HuH-7.5 (cell line): ENCODE measurements around the gene NDUFA11.
A peak's percentile ranks its signal among the peaks of the same experiment; 100 is the strongest.

Source experiments
- DNase-seq: peaks from one replicate; pipeline ENCODE4 v3.0.0; 2011; ENCODE audit warnings: low spot score

Gene NDUFA11

GRCh38 chr19:5903624-5904351, at the start of gene NDUFA11:
Gene NDUFA11 (minus strand): TSS chr19:5903790. CDS start chr19:5903708, 82 bp downstream.
- DNase-seq, result peak; percentile 96

DNA sequence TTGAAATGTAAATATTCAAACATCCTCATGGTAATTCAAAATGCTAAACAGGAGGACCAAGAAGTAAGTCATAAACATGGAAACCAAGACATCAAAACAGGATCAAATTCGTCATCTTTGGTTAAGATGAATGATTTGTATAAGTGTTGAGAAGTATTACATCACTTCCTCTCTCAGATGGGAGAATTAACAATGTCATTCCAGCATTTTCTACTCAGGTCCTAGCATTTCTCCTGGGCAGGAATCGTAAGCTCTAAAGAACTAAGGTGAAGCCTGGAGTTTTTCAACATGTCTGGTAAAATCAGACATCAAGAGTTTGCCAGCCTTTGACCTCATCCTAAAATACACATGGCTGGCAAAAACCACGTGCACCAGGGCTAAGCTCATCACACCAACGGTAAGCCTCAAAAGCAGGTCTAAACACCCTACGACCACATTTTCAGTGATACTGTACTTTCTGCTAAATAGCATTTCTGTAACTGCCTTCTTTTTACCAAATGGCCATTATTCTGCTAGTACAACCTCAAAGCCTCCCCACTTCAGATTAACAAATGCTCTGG, 49.5 kb upstream of the NDUFA11 start:
- no peak for DNase-seq

DNA sequence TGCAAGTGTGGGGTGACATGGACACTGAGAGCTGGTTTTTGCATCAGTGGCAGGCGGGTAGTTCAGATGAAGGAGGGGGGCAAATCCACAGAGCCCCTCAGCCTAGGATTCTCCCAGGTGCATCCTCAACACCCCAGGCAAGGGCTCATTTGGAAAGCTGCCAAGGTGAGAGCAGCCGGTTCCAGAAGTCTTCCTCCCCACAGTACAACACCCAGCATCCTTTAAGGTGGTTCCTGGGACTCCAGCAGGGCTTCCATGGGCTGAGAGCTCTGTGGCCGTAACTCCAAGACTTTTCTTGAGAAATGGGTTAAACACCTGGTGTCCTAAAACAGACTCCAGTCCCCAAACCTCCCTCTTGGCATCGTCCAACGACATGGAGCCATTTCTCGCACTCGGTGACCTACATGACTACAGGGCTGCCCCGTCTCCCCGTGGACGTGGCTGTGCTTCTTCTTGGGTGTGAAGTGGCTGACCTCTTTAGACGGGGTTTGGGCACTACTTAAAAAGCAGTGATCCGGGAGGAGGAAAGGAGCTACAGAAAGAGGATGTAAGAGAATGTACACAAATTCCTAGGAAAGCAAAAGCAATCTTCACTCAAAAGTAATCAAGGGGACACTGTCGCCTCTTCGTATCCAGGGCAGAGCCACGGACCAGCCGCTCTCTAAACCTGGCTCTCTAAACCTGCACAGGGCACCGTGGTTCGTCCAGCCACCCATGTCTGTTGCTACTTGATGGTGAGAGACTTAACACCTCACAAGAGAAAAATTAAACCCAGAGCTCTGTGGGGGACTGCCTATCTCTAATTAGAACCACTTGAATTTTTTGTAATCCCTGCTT, 48.8 kb upstream of the NDUFA11 start:
- no peak for DNase-seq

- DNase-seq, result no peak
Measured at GRCh38 chr19:5951338-5951861, 47.8 kb upstream of the NDUFA11 start.

- no peak for DNase-seq
Measured at GRCh38 chr19:5950741-5951140, 47.2 kb upstream of the NDUFA11 start.

GRCh38 chr19:5949792-5950305, 46.3 kb upstream of the NDUFA11 start:
- DNase-seq, result no peak

DNA sequence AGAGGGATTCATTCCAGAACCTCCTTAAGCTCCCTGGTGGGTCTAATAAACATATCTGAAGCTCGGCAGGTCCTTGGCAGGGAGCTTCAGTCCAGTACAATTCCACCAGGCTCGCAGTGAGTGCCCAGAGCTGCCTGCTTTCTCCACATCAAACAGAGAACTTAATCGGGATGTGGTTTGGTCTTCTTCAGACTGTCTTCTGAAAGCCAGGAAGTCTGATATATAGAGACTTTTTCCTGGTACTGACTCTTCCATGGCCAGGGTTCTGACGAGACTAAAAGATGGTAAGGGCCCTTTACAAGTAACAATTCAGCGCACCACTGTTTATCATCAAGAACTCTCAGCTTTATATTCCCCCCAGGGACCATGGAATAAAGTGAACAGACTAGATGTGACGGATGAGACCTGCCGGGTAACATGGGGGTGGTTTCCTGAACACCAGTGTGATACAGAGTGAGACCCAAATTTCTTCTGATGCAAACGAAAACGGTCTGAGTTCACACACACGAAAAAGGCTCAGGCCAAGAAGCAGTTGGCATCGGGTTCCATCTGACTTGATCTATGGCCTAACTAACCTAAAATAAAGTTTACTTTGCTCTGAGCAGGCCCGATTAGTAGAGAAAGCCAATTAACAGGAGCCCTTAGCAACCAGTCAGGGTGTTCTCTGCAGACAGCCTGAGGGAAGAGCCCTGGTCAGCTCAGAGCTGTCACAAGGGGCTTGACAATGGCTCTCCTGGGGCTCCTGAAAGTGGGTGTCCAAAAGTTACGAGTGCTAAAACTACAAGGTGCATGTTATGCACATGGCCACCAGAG, 45.4 kb upstream of the NDUFA11 start:
- no peak for DNase-seq

DNA sequence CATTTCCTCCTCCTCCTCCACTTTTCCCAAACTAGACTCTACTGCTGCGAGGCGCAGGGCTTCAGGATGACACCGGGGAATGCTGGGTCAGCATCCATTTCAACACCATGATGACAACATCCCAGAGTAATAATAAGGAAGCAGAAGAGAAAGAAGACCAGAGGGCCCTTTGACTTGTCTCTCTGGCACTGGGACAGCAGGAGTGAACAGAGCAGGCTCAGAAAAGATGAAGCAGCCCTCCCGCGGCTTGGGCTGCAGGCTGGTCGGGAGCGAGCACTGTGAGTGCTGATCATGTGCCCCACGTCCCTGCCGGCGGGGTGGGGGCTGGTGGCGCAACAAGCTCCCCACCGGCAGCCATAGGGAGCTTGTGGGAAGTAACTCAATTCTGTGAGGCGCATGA, 43.8 kb upstream of the NDUFA11 start:
- DNase-seq, result no peak

DNA sequence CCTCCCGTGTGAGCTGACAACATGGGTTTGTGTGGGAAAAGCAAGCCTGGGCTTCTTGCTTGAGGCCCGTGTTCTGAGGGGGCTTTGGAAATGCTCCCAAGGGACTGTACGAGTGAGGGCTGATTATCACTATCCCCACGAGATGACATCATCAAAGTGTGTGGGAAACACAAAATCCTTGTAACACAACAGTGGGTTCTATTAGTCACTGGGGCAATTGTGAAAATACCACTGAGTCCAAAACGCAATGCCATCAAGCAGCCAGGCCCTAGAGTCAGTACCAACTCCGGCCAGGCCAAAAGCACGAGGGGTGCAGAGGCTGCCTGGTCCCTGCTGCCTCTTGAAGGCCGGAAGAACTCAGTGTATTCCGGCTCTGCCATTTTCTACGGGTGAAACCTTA, 40.0 kb upstream of the NDUFA11 start:
- no peak for DNase-seq

DNA sequence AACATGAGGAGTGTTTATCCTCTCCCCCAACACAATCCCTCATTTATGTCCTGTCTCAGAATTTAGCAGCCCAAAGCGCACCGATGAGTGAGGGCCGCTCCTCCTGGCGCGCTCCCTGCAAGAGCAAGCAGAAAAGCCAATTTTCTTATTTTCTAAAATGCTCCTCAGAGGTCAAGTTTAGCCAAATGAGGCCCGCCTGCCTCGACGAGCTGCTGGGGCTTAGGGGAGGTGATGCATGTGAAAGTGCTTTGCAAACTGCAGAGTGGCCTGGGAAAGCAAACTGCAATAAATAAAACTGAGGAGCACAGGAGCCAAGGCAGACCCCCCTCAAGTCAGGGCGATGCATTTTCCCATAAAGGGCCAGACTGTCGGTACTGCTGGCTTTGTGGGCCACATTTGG, 39.5 kb upstream of the NDUFA11 start:
- DNase-seq, result no peak

DNA sequence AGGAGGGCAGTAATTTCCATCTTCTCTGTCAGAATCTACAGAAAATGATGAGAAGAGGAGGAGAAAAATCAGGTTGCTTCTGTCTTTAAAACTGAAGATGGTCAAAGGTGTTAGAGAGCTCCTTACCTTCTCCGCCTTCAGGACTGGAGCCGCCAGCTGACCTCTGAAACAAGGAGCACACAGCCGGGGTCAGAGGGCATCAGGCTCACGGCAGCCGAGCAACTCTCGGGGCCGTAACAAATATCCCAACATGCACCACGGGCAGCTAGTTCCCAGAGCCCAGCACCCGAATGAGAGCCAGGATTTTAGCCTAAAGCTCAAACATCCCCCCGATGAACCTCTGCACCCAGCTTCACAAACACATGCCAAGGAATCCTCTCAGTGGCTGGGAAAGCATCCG, 38.1 kb upstream of the NDUFA11 start:
- no peak for DNase-seq

DNA sequence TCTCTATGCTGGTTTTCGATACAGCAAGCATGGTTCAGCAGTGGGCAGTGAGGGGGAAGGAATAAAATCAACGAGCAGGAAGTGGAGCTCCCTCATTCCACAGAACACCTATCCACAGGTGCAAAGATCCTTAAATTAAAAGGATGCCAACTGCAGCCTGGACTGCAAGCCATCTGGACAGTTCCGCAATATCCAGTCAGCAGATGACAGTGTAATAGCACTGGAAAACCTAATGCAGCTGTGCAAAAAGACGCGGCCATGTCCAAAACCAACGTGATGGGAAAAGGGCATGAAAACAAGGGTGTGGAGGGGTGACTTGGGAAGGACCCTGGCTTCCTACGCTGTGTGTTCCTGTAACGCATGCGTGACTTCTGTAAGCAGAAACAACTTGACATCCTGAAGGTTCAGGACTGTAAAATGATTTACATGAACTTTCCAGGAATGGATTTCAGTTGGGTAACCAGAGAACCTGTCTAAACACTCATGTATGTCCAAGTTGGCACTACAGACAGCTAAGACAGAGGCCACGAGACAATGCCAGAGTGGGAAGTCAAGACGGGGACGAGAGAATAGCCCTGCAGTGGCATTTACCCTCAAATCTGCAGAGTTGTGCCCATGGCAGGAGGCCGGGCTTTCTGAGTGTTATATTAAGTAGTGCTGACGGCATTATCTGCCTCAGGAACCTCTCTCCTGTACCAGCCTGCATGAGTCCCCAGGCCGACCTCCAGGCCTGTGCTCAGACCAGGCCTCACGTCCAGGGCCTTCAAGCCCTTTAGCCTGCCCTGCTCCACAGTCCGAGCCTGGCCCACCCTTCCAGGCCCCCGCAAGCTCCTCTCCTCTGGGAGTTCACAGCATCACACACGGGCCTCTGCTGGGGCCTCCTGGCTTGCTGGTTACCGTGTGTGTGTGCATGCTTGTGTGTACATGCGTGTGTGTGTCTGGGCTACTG, 36.9 kb upstream of the NDUFA11 start:
- DNase-seq, result no peak

DNA sequence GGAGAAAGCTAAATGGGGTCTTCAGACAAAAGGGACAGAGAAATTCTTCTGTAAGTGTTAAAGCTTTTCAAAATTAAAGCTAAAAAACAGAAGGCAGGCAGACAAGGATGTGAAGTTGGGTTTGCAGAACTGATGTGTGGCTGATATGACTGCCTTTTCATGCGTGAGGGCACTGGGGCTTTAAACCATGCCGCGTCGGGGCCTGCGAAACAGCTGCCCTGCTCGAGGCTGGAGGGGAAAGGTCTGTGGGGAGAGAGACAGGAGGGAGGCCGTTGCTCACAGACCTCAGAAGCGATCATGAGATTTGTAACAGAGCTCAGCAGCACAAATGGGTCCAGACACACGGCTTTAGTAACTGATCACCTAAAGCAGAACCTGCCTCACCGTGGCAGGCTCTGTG, 34.0 kb upstream of the NDUFA11 start:
- no peak for DNase-seq

DNA sequence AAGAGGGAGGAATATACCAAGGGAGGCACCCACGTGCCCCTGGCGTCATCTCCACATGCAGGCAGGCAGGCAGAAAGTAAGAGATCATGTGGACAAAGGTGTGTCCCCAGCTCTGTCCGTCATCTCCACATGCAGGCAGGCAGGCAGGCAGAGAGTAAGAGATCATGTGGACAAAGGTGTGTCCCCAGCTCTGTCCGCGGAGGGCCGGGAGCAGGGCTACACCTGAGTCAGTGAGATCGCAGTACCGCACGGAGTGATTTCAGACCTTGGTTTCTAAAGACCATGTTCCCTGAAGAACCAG, 32.7 kb upstream of the NDUFA11 start:
- DNase-seq, result no peak

DNA sequence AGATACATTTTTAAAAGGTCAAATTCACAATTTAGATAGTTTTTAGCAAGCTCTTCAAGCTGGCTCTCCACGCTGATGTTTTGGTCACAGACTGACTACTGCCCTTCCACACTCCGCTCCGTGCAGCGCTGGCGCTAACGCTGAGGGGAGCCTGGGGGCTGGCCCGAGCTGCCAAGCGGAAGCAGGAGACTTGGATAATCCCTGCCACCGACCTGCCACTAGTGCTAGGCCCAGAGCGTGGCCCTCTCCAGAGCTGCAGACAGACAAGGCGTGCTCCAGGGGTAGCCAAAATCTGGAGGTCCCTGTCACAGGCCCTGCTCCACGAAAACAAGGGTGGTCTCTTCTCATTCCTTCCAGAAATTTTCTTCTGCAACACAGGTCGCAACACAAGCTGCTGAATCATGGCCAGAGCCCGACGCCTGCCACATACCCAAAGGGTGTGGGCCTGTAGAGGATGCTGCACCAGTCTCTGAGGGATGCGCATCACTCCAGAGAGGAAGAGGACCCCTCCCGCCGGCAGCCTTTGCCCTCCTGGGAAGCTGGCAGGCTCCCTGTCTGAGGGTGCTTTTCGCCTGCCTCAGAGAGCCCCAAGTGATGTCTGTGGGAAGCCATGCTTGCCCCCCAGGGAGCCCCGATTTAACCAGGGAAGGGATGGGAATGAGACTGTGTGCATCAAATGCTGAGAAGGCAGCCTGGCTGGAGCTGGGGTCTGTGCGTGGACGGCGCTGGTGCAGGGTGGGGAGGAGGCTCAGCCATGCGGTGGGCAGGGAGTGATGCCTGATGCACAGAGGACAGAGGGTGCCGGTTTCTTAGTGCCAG, 32.1 kb upstream of the NDUFA11 start:
- no peak for DNase-seq

- no peak for DNase-seq
Measured at GRCh38 chr19:5934774-5935472, 31.3 kb upstream of the NDUFA11 start.

DNA sequence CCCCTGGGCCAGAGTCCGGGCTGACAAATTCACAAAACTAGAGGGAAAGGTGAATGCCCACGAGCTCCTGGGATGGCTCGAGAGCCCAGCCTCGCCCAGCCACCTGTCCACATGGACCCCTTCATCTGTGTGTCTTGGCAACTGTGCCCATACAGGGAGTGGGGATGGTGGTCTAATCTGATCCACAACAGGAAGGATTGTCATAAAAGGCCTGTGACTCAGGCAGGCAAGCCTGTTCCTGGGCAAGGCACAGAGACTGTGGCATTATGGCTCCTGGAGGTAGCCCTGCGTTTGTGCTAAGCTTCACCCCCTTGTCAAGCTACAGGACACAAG, 30.4 kb upstream of the NDUFA11 start:
- DNase-seq, result no peak

- no peak for DNase-seq
Measured at GRCh38 chr19:5933391-5934068, 29.9 kb upstream of the NDUFA11 start.
